Frontal cortex (tissue), 4 donors: ENCODE measurements around the gene ATP9A. TPM values are rescaled to one million over a fixed set of nuclear protein-coding genes. Genes with fewer than 3 reads are reported as not detected.

ENCODE experiments used
- DNase-seq, 2 donors: peaks; one replicate each; pipeline ENCODE4 v3.0.0; 2012; ENCODE audit warnings: low spot score in 2 of 2
- FAIRE-seq: peaks from 2 replicates; lab custom pipeline; 2012; peaks lifted over from hg19 to GRCh38; lab: Jason Lieb, UNC
- total RNA-seq: library from RNA; depleted of rRNA; stranded (reverse); fragments of >200 nt; gene quantifications from one replicate; pipeline ENCODE4 v1.2.3, GENCODE V29; 2014
- donor health status: control.
- donor health status: control.
- donor health status: control.

ATP9A gene
- total RNA-seq, 1 donor from 2014 or later, result 242 TPM

DNA sequence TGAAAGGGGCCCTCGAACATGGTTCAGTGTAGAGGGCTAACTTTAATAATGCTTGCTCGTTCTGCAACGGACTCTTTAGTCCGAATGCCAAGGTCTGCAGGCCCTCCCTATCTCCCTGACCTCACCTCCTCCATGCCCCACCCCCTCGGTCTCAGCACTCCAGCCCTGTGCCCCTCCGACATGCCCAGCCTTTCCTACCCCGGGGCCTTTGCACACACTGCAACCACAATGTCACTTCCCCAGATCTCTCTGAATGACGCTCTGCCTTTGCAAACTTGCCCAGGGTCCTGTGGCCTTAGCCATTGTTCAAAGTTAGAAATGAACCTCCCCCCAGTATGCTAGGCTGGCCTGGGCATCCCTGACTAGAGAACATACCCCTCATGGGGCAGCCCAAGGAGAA, 175.6 kb downstream of the ATP9A start:
- DNase-seq, result no peak
- no peak for FAIRE-seq

DNA sequence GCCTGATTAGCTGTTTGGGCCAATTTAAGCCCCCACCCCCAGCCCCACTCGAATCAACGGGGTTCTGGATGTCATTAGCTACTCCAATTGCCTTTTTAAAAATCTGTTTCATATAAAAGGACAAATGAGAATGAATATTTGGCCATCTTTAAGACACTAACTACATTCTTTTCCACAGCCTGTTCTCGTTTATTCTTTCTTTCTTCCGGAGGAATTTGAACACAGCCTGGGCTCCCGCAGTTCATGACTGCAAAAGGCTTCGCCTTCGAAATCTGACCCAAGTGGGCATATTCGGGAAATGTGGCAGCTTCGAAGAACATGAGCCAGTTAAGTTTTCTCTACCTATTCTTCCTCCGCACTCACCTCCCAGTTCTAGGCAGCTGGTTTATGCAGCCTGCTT, 176.3 kb downstream of the ATP9A start:
- FAIRE-seq (no peak), DNase-seq (no peak)

DNA sequence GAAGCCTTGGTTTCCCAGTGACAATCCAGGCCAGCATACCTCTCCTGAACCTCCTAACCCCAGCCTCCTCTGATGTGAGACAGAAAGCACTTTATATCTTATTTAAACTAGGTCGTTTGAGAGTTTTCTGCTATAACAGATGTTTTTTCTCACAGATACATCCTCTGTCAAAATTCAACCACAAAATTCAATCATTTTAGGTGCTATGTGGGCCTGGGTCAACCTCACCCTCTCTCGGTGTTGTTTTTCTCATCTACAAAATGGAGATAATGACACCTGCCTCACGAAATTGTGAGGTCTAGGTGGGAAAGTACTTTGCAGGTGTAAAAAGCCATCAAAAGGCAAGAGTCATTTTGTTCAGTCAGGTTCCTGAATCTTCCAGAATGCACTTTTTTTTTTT, 179.4 kb downstream of the ATP9A start:
- FAIRE-seq (no peak), DNase-seq (no peak)

DNA sequence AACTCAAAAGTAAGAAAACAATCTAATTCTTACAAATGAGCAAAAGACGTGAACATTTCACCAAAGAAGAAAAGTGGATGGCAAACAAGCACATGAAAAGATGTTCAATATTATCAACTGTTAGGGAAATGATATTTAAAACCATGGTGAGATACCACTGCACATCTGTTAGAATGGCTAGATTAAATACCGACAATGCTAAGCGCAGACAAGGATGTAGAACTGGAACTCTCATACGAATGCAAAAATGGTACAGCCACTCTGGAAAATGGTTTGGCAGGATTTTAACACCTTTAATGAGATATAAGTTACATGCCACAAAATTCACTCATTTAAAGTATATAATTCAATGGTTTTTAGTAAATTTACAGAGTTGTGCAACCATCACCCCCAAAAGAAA, 181.0 kb downstream of the ATP9A start:
- no peak for FAIRE-seq

DNA sequence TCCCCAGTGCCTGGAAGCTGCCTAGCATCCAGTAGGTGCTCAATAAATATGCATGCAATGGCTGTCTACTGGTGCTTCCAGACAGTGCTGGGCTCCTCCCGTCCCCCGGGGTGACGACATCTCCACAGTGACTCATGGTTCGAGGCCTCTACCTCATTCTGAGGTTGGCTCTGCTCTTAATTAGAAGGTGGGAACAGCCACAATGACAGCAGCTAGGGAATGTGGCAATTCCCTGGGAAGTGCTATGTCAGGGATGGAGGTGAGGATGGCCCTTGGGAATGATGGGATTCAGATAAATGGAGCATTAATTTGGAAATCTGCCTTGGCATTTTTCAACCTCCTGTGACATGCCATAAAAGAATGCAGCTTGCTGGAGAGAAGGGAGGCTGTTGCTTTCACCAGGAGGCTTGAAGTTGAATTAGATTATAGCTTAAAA, 182.2 kb downstream of the ATP9A start:
- DNase-seq (no peak), FAIRE-seq (no peak)

More for the DNA sequence above, 181.0 kb downstream of the ATP9A start:
- DNase-seq, result no peak

DNA sequence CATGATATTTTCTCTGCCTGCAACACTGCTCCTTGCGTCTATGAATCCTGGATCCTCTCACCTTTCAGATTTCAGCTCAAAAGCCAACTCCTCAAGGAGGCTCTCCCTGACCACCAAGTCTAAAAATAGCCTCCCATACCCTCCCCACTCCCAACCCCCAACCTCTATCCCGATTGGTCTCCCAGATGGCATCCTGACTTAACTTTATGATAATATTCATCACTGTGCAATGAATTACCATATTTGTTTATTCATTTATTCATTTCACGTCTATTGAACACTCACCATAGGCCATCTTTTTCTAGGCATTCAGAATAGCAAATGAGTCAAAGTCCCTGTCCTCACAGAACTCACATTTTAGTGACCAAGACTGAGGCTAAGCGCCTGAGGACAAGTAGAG, 183.0 kb downstream of the ATP9A start:
- no peak for DNase-seq
- no peak for FAIRE-seq

DNA sequence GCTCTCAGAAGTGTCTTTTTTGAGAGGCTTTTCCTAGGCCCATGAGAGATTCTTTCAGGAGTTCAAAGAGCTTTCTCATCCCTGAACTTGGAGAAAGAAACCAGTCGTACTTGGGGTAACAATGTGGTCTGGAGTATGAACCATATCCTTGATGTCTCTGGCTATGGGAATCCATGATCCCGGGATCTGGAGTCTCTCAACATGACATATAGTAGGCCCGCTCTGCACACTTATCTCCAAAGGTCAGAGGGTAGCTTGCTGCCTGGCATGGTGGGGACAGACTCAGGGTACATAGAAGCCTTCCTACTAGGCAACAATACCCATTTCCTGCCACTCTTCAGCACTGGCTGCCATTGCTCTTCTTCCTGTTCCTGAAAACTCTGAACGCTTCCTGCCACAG, 183.5 kb downstream of the ATP9A start:
- DNase-seq (no peak), FAIRE-seq (no peak)

DNA sequence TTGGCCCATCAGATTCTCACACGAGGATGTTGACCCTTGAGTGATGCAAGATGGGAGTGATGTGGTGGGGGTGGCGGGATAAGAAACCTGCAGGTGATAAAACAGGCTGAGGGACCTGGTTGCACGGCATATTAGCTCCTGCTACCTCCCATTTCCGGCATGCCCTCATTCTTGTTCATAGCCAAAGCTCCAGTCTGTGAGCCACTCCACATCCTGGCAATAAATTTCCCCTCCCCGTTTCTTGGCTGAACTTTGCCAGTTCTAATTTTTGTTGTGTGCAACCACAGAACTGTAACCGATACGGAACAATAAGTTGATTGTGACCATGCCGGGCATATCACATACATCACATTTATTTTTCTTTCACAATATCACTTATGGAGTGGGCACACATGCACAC, 184.1 kb downstream of the ATP9A start:
- DNase-seq (no peak), FAIRE-seq (no peak)

DNA sequence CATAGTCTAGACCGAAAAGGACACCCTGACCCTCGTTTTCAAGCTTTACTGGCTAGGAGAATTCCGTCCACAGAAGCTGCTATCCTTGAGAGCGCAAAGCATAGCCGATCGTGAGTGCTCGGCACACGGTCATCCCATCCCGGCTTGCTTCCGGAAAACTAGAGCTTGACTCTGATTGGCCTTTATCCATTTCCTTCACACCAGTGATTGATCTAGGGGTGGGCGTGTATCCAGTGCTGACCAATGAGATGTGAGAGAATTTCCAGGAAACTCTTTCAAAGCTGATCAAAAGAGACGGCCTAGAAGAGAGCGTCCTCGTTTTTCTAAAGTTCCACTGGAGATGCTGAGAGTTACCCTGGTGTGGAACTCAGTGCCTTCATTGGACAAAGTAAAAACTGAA, 184.7 kb downstream of the ATP9A start:
- no peak for FAIRE-seq
- DNase-seq, result no peak

DNA sequence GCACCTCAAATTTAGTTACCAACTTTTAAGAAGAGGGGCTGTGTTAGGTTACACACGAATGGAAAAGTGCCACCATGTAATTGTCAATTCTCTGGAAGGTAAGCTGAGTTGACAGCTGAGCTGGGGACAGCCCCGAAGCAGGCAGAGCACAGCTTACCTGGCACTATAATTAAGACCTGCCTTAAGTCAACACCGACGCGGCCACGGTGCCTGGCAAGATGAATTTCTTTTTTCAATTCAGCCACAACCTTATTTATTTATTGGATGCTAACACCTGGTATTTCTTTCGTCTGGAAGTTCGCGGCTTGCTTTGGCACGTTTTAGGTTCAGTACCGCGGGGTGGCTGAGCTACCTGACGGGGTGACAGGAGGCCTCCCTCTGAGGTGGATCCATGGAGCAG, 185.1 kb downstream of the ATP9A start:
- DNase-seq (no peak), FAIRE-seq (no peak)

DNA sequence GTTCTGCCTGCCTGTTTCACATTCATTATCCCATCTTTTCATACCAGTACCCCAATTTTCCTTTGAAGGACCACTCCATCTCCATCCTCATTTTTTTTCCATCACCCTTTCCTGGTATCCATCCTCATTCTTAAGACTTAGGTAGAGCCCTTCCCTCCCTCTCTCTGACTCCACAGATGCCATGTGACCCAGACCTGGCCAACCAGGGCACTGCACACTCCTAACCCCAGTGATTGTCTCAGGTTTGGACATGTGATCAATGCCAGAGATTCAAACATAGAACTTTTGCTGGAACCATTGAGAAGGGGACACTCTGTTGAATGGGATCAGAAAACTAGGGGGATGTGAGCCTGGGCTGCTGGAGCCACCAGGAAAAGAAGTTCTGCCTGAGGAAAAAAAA, 186.6 kb downstream of the ATP9A start:
- FAIRE-seq (no peak), DNase-seq (no peak)

DNA sequence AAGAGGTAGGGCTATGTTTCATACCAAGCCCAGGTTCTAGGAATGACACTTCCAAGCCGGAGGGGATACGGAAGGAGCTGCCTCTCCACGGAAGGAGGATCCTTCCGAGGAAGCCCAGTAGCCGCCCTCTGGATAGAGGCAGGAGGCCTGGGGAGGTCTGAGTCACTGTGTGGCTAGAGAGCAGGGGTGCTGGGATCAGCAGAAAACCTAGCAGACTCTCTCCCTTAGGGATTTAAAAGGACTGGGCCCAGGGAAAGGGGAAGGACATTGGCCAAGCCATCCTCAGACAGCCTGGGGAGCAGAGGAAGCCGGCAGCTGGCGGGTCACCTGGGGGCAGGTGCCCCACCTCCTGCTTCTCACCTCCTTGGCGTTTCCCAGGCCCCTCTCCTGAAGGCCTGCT, 189.1 kb downstream of the ATP9A start:
- no peak for FAIRE-seq

DNA sequence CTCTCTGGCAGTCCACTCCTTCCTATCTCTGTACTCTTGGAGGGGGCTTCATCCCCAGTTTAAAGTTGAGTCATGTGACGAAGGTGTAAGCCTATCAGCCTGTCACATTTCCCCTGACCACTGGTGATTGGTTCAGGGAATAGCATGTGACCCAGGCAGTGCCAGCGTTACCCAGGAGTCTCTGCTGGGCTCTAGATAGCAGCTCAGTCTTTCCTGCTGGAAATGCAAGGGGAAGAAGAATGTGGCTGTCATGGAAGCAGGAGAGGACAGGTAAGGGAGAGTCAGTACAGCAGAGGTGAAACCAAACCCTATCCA, 190.1 kb downstream of the ATP9A start:
- no peak for FAIRE-seq
- DNase-seq, result no peak

More for the DNA sequence above, 189.1 kb downstream of the ATP9A start:
- DNase-seq, result no peak

DNA sequence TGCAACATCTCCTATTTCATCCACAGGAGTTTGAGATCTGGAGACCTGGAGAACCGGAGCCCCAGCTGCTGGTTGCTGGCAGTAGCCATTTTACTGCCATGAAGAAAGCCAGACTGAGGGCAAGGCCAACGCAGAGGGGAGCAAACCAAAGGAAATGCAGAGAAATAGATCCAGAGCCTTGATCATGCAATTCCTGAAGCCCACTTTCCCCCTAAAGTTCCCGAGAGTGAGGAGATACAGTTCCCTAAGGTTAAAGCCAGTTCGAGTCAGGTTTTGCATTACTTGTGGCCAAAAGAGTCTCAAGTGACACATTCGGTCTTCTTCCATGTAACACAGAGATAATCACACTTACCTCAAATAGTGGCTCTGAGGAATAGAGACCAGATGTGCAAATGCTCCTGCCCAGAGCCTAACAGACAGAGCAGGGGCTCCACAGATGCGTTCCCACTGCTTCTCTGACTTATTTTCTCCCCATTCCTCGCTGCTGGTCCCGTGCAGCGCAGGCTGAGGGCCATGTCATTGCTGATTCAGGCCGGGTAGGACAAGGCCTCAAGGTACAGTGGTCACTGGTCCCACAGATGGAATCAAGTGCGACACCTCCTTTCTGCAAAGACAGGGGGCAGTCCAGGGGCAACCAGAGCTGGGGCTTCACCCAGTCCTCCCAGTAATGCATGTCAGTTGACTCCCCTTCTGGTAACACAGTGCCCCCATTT, 190.6 kb downstream of the ATP9A start:
- DNase-seq, result no peak
- no peak for FAIRE-seq

DNA sequence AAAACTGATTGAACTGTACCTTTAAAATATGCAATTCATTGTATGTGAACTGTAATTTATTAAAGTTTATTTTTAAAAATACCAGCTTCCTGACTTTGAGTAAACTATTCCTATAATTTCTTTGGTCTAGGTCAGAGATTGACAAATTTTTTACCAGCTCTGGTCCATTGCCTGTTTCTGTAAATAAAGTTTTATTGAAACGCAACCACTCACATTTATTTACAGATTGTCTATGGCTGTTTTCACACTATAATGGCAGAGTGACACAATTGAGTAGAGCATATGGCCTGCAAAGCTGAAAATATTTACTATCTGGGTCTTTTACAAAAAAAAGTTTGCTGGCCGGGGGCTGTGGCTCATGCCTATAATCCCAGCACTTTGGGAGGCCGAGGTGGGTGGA, 192.7 kb downstream of the ATP9A start:
- FAIRE-seq (no peak), DNase-seq (no peak)

DNA sequence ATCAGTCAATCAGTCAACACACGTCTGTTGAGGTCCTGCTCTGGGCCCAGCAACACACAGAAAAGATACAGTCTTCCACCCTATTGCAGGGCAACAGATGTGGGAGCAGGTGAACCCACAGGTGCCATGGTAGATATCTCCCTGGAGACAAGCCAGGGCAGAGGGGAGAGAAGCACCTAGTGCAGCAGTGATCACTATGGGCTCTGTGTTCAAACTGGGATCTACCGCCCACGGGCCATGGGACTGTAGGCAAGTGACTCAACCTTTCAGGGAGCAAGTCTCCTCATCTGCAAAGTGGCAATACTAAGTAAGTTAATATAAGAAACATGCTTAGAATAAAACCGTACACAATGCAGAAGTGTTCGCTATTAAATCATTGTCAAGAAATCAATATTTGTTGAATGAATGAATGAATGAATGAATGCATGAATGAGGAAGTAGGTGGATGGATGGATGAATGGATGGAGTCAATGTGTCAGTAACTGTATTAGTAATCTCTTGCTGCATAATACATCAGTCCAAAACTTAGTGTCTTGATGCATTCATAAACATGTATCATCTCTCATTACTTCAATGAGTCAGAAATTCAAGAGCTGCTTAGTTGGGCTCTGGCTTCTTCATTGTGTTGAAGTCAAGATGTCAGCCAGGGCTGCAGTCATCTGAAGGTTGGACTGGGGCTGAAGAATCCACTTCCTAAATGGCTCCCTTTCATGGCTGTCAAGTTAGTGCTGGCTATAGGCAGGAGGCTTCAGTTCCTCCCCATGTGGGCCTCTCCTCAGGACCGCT, 193.7 kb downstream of the ATP9A start:
- DNase-seq (no peak), FAIRE-seq (no peak)

DNA sequence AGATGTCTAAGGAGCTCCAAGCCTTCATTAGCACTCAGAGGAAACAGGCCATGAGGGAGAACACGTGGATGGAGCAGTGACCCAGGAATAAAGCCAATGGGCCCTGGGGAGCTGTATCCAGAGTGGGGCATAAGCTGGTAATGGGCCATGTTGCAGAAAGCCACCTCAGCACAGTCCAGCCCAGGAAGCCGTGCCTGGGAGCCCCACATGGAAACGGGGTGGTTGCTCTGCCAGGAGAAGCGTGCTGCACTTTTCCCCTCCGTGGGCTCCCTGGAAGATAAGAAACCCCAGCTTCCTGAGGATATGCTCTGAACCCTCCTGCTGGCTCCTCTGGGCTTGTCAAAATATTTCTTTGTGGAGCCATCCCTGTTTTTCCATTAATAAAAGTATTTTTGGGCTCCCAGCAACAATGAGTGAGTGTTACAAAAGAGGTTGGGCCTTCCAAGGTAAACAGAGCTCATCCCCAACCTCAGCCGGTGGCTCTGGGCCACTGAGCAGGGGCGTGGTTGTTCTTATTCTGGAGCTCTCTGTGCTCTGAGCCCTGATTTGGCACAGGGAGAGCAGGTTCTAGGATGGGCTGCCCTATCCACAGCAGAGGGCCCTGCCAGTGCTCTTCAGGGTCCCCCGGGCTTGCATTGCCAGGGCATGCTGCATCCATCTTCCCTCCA, 194.5 kb downstream of the ATP9A start:
- FAIRE-seq (no peak), DNase-seq (no peak)

DNA sequence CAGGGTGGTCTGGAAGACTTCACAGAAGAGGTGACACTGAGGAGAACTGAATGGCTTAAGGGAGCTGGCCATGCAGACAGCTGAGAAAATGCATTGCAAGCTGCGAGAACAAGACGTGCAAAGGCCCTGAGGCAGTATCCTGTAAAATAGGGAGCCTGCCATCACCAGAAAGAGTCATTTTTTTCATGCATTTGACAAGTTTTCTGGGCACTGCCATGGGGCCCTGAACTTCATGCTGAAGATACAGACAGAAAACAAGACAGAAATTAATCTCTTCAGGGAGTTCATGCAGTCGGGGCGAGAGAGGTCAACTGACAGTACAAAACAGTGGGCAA, 196.8 kb downstream of the ATP9A start:
- FAIRE-seq (no peak), DNase-seq (no peak)

DNA sequence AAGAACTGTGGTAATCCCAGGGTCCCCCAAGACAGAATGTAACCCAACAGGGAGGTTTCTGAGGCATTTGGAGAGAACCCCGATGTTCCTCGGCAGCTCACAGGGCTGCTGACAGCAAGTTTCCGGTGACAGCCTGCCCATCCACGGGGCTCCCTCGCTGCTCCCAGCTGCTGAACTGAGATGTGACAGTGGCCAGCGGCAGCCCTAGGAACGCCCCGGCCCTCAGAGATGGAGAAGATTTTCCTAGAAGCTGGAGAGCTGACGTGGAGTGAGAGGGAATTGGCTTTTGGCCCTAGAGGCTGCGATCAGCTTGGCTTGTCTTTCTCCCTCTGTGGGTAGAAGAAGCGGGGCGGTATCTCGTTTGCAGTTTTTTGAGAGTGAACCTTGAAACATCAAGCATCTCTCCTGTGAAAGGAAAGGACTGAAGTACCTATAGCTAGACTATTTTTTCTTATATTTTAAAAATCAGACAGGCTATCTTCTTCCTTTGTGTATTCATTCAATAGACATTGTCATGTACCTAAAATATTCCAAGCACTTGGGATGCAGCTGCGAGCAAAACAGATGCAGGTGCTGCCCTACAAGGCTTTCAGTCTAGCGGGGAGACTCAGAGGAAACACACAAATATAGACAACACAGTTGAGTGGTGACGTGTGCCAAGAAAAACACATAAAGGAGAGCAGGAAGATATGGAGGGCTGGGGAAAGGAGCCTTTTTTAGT, 197.3 kb downstream of the ATP9A start:
- FAIRE-seq (no peak), DNase-seq (no peak)

DNA sequence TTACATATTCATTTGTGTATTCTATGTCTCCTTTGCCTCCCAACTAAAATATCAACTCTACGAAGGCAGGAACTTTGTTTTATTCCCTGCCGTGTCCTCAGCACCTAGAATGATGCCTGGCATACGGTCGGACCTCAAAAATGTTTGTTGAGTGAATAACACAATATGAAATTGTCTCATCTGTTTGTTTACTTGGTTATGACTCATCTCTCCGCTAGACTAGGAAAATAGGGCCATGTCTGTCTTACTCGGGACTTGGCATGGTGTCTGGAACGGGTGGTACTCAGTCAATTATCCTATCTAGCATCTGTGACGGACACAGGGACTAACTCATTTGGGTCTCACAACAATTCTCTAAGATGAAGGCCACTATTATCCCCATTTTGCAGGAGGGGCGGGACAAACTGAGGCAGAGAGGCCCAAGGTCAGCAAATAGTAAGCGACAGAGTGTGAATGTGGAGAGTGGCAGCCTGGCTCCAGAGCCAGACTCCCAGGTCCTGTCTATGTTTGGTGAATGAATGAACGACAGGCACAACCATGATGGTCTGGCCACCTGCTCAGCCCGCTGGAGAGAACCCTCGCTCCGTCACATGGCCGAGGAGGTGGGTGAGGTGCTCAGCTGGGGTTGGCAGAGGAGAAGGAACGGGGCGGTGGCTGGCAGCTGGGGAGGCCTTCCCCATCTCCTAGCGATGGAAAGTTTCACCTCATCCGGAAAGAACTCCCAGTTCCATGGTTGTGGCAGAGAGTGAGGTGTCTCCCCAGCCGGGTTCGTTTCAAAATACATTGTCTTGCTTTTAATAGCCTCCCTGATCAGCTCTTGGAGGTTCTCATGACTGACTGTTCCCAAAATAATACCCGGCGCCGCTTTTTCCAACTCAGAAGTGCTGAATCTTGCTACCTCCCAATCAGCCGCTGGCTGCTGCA, 198.1 kb downstream of the ATP9A start:
- FAIRE-seq, result no peak

More for the DNA sequence above, 198.1 kb downstream of the ATP9A start:
- no peak for DNase-seq
